Measurements from ENCODE around the gene OTOL1. TPM values are rescaled to one million over a fixed set of nuclear protein-coding genes. Genes with fewer than 3 reads are reported as not detected.
"Not testable (repeated sequence)": the region's sequence is repeated elsewhere in the genome, so short reads cannot be mapped to it uniquely, and the experiment has no call there.

The OTOL1 gene
- total RNA-seq (2014; rRNA removed; shearing (Covaris generic)), result not detected in 2 replicates
- not detected in 2 replicates for polyA plus RNA-seq (2015; cell fraction: cytosol; rRNA removed)
- polyA plus RNA-seq (2015; cell fraction: nucleus; rRNA removed), result not detected in 2 replicates

DNA sequence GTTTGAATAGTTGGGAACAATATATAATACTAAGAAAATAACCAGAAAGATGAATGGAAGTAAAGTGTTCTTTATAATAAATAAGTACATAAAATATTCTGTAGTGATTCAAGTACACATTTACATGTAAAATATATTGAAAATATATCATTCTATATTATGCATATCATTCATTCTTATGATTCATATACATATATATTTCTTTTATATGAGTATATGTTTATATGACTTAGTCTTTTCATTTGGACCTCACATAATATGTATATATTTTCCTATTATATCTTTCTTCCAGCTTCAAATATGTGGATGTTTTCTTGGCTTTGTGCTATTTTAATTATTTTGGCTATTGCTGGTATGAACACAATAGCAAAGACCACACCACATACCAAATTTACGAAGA, at the start of gene OTOL1:
Gene OTOL1 (plus strand): TSS at position 301 of the 400 bp plus-strand sequence. CDS start 0 bp downstream, at position 301.
- DNase-seq (ENCODE audit: low read depth), result no peak

DNA sequence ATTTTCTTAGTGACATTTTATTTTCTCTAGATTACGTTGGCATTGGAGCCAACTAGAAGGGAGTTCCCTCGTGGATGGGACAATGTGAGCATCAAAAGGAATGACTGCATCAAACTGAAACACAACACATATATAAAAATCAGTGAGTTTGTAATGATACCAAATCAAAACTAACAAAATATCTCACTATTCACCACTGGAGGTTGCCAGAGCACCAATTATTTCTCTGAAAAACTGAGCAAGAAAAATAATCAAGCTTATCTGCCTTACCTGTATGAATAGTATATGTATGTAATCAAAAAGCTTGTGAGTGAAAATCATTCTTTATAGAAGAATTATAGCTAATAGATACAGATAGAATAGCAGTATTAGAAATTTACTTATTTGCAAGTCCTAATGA, 46.8 kb upstream of the OTOL1 start:
- DNase-seq (ENCODE audit: low read depth), result no peak

DNA sequence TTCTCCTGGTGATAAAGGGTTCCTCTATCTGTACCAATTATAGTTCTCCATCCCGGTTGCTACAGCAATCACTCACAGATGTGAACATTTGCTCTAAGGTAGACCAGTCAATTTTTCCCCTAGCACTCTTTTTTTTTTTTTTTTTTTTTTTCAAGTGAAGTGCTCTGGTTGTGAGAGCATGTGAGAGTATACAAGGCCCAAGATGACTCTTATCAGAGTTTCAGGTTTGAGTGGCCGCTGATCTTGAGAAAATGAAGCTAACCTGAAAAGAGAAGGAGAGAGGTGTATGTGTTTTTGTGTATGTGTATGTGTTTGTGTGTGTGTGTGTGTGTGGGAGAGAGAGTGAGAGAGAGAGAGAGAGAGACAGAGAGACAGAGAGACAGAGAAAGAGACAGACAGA, 44.4 kb upstream of the OTOL1 start:
- DNase-seq (ENCODE audit: low read depth), result no peak

- DNase-seq (ENCODE audit: low read depth), result no peak
These were observed 42.0 kb upstream of the OTOL1 start for GRCh38 chr3:161454615-161455014.

DNA sequence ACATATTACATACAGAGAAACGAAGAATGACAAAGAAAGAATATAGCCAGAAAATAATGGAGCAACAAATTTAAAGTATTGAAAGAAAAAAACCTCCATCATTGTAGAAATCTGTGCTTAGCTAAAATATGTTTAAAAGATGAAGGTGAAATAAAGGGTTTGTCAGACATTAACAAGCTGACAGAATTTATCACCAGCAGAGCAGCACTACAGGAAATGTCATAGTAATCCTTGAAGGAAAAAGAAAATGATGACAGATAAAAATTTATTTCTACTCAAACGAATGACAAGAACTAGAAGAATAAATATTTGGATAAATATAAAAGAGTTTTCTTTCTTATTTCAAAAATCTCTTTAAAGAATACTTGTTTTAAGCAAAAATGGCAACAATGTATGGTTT, 40.6 kb upstream of the OTOL1 start:
- DNase-seq (ENCODE audit: low read depth), result no peak

- DNase-seq (ENCODE audit: low read depth), result no peak
These were observed 34.5 kb upstream of the OTOL1 start for GRCh38 chr3:161462138-161462537.

GRCh38 chr3:161471211-161471610, 25.4 kb upstream of the OTOL1 start:
- DNase-seq (ENCODE audit: low read depth), result no peak

- DNase-seq (ENCODE audit: low read depth), result no peak
These were observed 22.5 kb upstream of the OTOL1 start for GRCh38 chr3:161474139-161474538.

- DNase-seq (ENCODE audit: low read depth), result no peak
These were observed 21.9 kb upstream of the OTOL1 start for GRCh38 chr3:161474741-161475140.

- DNase-seq (ENCODE audit: low read depth), result no peak
These were observed 21.4 kb upstream of the OTOL1 start for GRCh38 chr3:161475206-161475605.

DNA sequence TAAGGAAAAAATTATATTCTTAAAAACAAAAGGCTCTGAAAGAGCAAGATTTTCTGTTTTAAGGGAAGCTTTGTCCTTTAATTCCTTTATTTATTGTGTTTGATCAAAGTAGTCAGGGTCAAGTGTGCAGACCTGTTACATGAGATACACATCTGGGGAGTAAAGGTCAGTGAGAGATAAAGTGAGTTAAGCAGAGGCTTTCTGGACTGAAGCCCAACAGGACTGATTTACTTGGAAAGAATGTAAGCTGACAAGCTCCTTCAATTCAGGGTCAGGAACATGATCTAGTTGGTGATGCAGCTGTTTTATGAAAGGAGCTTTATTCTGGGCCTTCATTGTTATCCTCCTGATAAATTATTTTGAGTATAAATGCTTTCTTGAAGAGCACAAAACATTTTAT, 20.7 kb upstream of the OTOL1 start:
- peak; percentile 56 for DNase-seq (ENCODE audit: low read depth)

DNA sequence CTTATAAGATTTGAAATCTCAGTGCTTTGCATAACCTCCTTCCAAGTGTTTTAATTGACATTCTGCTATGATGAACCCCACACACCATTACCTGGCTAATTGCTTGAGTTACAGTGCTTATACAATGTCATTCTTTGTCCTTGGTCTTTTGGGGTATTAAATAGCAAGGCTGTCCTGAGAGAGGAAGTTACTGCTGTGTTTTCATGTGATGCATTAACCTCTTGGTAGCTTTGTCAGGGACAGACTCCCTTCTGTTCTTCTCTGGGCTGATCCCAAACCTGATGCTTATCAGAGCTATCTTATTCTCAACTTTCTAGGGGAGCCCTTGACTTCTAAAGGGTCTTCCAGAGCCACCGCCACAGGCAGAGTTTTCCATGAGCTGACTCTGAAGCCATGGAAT, 12.4 kb upstream of the OTOL1 start:
- no peak for DNase-seq (ENCODE audit: low read depth)

- not testable (repeated sequence) for DNase-seq (ENCODE audit: low read depth)
These were observed 8.3 kb upstream of the OTOL1 start for GRCh38 chr3:161488284-161488683.

GRCh38 chr3:161489395-161489794, 7.2 kb upstream of the OTOL1 start:
- no peak for DNase-seq (ENCODE audit: low read depth)

- not testable (repeated sequence) for DNase-seq (ENCODE audit: low read depth)
These were observed 5.8 kb upstream of the OTOL1 start for GRCh38 chr3:161490845-161491244.

GRCh38 chr3:161498259-161498921, 1.8 kb downstream of the OTOL1 start:
- no peak for DNase-seq (ENCODE audit: low read depth)

GRCh38 chr3:161500068-161500796, 3.6 kb downstream of the OTOL1 start:
- peak; percentile 30 for DNase-seq (ENCODE audit: low read depth)

DNA sequence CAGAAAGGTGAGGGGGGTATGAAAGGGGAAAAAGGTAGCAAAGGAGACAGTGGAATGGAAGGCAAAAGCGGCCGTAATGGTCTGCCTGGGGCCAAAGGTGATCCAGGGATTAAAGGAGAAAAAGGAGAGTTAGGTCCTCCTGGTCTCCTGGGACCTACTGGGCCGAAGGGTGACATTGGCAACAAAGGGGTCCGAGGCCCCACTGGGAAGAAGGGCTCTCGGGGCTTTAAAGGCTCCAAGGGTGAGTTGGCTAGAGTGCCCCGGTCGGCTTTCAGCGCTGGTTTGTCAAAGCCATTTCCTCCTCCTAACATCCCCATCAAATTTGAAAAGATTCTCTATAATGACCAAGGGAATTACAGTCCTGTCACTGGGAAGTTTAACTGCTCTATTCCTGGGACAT, 6.7 kb downstream of the OTOL1 start:
- no peak for DNase-seq (ENCODE audit: low read depth)

DNA sequence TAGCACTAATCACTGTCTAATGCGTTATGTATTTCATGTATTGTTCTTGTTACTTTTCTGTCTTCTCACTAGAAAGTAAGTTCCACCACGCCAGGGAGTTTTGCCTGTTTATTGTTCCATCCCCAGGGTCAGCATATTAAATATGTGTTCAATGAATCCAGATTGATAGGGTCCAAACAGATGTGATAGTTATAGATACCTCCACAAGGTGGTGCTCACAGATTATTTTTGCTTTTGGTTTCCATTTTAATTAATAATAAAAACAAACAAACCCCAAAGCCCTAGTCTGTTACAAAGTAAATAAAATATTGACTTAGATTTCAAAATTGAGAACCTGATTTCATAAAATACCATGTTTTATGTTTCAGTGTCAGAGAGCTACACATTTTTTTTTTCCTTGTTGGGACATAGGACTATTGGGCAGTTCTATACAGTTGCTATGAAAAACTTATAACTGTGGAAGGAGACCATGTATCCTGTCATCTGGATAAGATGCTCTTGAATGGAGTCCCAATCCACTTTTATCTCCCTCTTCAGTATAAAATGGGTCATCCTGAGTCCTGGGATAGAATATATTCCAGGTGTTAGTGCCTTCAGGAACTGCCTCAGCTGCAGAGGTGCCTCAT, 12.4 kb downstream of the OTOL1 start:
- peak; percentile 10 for DNase-seq (ENCODE audit: low read depth)

DNA sequence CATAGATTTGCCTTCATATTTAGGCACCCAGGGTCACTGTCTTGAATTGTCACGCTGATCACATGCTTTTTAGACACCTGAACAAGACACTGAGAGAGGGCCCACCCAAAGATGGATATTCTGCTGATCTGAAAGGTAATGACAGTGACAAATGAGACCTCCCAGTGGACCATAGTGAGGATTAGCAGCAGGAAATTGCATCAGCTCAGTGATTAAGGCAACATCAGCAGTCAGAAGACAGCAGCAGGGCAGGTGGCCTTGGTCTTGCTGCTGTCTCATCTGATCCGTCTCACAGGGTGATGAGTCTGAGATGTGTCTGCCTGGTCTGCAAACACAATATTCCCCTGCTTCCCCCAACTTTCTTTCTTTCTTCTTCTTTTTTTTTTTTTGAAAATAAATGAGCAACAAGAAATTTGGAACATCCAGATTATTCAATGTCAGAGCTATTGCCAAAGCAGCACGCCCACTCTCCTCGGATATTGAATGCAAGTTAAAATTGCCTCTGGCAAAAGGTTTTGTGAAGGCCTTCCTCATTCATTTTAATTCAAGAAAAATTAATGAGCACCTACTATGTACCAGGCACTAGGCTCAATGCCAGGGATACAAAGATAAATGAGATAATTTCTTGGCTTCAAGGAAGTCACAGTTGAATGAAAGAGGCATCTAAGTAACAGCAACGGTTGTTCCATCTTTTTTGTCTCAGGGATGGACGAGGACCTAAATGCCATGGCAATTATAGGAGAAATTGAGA, 14.1 kb downstream of the OTOL1 start:
- peak; percentile 27 for DNase-seq (ENCODE audit: low read depth)

DNA sequence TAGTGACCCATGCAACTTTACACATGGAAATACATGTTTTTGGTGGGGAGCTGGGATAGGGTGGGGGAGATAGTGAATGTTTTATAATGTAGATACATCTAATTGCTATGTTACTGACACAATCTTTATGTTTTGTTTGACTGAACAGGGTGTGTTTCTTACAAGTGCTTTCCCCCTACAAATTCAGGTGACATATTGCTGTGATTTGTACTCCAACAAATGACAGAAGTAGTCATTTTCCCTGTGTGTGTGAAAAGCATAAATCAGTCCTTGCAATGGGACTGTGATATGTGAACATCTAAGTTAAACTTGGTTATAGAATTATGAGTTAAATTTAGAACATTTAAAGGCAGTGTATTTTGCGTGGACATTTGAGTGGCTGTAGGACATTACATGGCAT, 27.3 kb downstream of the OTOL1 start:
- DNase-seq (ENCODE audit: low read depth), result no peak

DNA sequence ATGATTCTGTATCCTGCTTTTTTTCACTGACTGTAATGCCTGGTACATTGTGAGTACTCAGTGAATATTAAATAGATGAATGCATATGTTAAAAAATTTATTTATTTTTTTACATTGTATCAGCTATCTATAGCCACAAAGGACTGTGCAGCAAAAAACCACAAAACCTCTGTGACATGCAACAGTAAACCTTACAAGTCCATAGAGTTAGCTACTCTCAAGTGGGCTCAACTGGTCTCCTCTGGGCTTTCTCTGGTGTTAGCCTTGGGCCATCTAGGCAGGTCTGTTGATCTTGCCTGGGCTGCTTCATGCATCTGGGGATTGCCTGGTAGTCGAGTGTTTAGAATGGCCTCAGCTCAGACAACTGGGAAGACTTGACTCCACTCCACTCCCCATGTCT, 35.3 kb downstream of the OTOL1 start:
- no peak for DNase-seq (ENCODE audit: low read depth)

Data from HT1080 (cell line).